ENCODE measurements around the gene AKAP8L.

Gene AKAP8L

GRCh38 chr19:15404097-15404779 is 14.6 kb downstream of the AKAP8L start:
- ChIA-PET POLR2A (no interaction called here), CTCF (interaction anchor here (1.2 to 2.7 kb wide), 3 partner anchors 12 to 17 kb away, joined by 3 to 7 read pairs (median 4); partner anchors contain the start of gene AKAP8L)
- TF ChIP-seq CTCF (IDR thresholded peaks at IDR 0.05; ENCODE audit: control extremely low read depth, extremely low read depth, low read depth, missing control alignments), result no peak
- no peak for DNase-seq (ENCODE audit: extremely low spot score)

DNA sequence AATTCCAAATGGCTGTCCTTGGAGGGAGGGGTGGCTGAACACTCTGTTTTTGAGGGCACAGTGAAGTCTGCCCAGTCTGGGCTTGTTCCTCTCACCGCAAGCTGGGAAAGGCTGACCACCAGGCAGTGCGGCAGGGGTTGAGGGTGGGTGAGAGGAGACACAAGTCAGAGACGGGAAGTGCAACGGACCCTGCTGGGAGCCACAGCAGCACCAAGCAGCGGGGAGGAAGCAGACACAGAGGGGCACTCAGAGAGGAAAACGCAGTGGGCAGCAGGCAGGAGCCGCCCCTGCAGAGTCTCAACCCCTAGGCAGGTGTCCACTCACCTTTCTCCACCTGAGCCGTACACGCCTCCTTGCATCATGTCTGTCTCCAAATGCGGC is 15.6 kb downstream of the AKAP8L start:
- DNase-seq (ENCODE audit: extremely low spot score), result no peak
- ChIA-PET CTCF (no interaction called here), POLR2A (no interaction called here)
- no peak for TF ChIP-seq CTCF (IDR thresholded peaks at IDR 0.05; ENCODE audit: control extremely low read depth, extremely low read depth, low read depth, missing control alignments)

- no peak for TF ChIP-seq CTCF (IDR thresholded peaks at IDR 0.05; ENCODE audit: control extremely low read depth, extremely low read depth, low read depth, missing control alignments)
- ChIA-PET POLR2A (no interaction called here), CTCF (interaction anchor here (1.0 kb wide), 1 partner anchor 17 kb away, joined by 4 read pairs; the partner anchor contains the start of gene AKAP8L)
- no peak for DNase-seq (ENCODE audit: extremely low spot score)
Measured at GRCh38 chr19:15402411-15403150, 16.2 kb downstream of the AKAP8L start.

GRCh38 chr19:15401397-15401710 is 17.4 kb downstream of the AKAP8L start:
- POLR2A ChIA-PET, result no interaction called here
- CTCF ChIA-PET, result no interaction called here
- no peak for DNase-seq (ENCODE audit: extremely low spot score)
- no peak for TF ChIP-seq CTCF (IDR thresholded peaks at IDR 0.05; ENCODE audit: control extremely low read depth, extremely low read depth, low read depth, missing control alignments)

DNA sequence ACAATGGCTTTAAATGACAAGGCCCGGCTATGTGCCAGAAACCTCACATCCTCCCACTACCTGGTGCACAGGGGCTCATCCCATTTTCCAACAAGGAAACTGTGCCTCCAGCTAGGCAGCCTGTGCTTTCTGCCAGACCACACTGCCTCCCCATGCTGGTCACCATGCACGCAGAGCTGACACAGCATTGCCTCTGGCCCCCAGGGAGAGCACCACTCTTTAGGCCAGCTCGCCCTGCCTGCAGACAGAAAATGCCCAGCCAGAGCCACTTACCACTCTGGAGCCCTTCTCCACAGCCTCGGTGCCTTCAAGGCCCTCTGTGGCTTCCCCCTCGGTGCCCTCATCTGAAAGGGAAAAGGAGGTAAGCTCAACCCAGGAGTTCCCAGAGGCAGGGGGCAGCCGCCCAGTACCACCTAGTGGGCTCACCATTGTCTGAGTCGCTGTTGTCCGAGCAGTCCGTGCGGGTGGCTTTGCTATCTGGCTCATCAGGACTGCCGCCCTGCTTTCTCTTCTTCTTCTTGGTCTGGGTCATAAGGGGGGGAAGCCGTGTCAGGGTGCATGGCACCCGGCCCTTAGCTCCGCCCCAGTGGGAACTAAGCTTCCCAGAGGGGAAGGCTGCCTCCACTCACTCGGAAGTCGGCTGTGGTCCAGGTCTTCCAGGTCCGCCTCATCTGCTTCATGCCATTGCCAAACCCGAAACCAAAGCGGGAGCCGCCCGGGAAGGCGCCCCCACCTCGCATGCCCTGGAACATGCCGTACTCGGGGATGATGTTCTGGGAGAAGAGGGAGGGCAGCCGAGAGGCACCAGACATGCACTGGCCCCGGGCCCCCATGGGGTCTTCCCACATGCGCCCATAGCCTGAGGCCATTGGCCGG is 18.0 kb downstream of the AKAP8L start:
- DNase-seq (ENCODE audit: extremely low spot score), result no peak
- no peak for TF ChIP-seq CTCF (IDR thresholded peaks at IDR 0.05; ENCODE audit: control extremely low read depth, extremely low read depth, low read depth, missing control alignments)
- POLR2A ChIA-PET, result no interaction called here
- CTCF ChIA-PET, result no interaction called here

DNA sequence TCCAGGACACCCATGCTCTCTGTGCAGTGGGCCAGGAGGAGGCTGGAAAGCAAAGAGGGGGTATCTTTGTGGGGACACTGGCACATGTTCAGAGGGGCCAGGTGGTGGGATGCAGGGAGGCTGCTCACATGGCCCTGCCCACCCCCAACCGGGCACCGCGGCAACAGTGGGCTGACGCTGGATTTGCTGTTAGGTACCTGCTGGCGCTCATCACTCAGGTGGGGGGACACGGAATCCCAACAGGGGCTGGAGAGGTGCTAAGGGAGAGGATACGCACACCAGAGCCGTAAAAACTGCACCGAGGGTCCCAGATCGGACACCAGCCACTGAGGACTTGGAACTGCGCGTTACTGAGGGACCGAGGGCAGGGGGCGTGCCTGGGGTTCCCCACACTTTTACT is 19.2 kb downstream of the AKAP8L start:
- no peak for DNase-seq (ENCODE audit: extremely low spot score)
- no peak for TF ChIP-seq CTCF (IDR thresholded peaks at IDR 0.05; ENCODE audit: control extremely low read depth, extremely low read depth, low read depth, missing control alignments)
- ChIA-PET CTCF (interaction anchor here (1.6 kb wide), 1 partner anchor 19 kb away, joined by 4 read pairs; the partner anchor contains the start of gene AKAP8L), POLR2A (no interaction called here)

All from GM10248 (cell line).